Bronchial epithelial cell (primary cell): Measurements from ENCODE around the gene OSBPL8. TPM values are rescaled to one million over a fixed set of nuclear protein-coding genes. Genes with fewer than 3 reads are reported as not detected.

Experiments
- DNase-seq: peaks from one replicate; pipeline ENCODE4 v3.0.0-alpha.2; 2010; ENCODE audit warnings: low read depth
- FAIRE-seq: peaks from 2 replicates; lab custom pipeline; 2011; peaks lifted over from hg19 to GRCh38; lab: Jason Lieb, UNC
- H3K27me3 ChIP-seq: 2 replicates; pipeline ENCODE4 v1.5.1; 2011; ENCODE audit warnings: low read length; ENCODE audit not compliant: control insufficient read depth, insufficient read depth
- H3K36me3 ChIP-seq: 2 replicates; pipeline ENCODE4 v1.5.1; 2011; ENCODE audit warnings: low read length; ENCODE audit not compliant: control insufficient read depth, insufficient read depth
- H3K4me3 ChIP-seq: 2 replicates; pipeline ENCODE4 v1.5.1; 2011; ENCODE audit warnings: mild to moderate bottlenecking, low read depth, low read length, control low read depth
- total RNA-seq: library from RNA; depleted of rRNA; stranded (reverse); fragments of >200 nt; gene quantifications from 2 replicates; pipeline ENCODE4 v1.2.1, GENCODE V29; 2014
- TF ChIP-seq, protein P1 (sequence below): IDR thresholded peaks from 2 replicates; pipeline ENCODE4 v1.5.1; 2011; ENCODE audit warnings: mild to moderate bottlenecking, moderate library complexity, low read length, control low read depth, inconsistent platforms; ENCODE audit not compliant: insufficient read depth, severe bottlenecking

The OSBPL8 gene
- total RNA-seq, 1 donor from 2014 or later: 63.7 TPM

DNA sequence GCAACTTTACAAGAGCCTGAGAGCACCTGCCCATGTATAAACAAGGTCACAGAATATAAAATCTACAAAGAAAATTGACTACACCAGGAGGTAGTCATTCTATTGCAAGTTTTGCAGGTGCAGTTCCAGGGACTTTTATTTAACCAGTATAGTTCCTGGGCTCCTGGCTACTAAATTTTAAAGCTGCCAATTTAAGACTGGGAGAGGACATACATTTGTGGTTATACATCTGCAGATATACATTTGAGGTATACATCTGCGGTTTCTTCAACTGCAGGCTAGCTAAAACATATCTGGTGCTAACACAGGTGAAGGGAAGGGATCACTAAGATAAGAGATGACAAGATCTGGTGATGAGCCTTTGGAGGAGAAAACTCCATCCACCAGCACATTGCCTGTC, 241.6 kb downstream of the OSBPL8 start:
- H3K27me3 ChIP-seq: no peaks in the 10 kb centered on the region
- TF ChIP-seq, protein P1, sequence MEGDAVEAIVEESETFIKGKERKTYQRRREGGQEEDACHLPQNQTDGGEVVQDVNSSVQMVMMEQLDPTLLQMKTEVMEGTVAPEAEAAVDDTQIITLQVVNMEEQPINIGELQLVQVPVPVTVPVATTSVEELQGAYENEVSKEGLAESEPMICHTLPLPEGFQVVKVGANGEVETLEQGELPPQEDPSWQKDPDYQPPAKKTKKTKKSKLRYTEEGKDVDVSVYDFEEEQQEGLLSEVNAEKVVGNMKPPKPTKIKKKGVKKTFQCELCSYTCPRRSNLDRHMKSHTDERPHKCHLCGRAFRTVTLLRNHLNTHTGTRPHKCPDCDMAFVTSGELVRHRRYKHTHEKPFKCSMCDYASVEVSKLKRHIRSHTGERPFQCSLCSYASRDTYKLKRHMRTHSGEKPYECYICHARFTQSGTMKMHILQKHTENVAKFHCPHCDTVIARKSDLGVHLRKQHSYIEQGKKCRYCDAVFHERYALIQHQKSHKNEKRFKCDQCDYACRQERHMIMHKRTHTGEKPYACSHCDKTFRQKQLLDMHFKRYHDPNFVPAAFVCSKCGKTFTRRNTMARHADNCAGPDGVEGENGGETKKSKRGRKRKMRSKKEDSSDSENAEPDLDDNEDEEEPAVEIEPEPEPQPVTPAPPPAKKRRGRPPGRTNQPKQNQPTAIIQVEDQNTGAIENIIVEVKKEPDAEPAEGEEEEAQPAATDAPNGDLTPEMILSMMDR: no peak
- FAIRE-seq: no peak

DNA sequence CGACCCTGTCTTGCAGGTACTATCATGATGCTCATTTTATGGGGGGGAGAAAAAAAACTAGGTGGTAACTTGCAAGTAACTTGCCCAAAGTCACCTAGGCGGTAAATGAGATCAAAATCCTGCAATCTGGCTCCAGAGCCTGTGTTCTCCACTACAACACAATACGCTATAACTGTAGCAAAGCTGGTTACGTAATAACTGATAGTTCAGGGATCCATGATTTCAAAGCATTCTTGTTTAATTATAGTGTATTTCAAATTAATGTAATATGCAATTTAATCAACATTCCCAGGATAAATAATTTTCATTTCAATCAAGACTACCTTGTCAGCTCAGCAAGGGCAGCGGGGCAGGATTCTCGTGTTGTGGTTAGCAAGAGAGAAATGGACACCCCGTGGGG, 243.1 kb downstream of the OSBPL8 start:
- DNase-seq: no peak
- no peak overlapping the region for H3K4me3 ChIP-seq
- no peaks in the 10 kb centered on the region for H3K36me3 ChIP-seq
- no peak for FAIRE-seq
- TF ChIP-seq, protein P1: no peak
- H3K27me3 ChIP-seq: no peaks in the 10 kb centered on the region

More for the DNA sequence above, 241.6 kb downstream of the OSBPL8 start:
- no peak for DNase-seq
- no peak overlapping the region for H3K4me3 ChIP-seq
- no peaks in the 10 kb centered on the region for H3K36me3 ChIP-seq

DNA sequence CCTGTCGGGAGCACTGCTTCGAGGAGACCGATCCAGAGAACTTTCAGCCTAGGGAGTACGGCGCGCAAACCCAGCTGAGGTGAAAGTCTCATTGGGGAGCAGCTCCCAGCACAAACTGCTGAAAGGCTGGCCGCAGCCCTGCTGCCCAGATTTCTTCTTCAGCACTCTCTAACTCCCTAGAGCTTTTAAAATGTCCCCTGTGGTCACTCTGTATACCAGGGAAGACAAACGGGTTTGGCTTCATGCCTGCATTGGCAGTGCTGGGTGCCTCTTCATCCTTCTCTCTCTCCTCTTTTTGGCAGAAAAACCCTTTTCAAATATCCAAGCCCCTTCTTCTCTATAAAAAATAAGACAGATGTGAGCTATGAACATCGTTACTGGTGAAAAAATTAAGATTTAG, 246.3 kb downstream of the OSBPL8 start:
- Histone ChIP-seq H3K36me3 (no peaks in the 10 kb centered on the region), H3K4me3 (no peak overlapping the region), H3K27me3 (no peaks in the 10 kb centered on the region)
- no peak for DNase-seq
- no peak for FAIRE-seq
- TF ChIP-seq, protein P1: no peak

DNA sequence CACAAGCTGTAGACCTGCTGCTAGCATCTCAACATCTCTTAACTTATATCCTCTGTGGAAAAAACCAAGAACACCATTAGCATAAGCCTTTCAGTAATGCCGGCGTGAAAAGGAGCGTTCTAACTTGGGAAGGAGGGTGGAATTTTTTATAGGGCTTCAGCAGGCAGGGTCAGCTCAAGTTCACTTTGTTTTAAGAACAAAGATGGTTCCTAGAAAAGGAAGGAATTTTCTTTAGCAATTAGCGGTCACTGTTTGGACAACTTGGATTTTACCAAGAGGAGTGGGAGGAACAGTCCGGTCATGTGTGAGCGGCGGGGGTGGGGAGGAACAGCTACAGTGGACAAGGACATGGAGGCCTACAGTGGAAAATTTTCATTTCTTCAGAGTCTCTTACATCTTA, 247.3 kb downstream of the OSBPL8 start:
- no peaks in the 10 kb centered on the region for H3K36me3 ChIP-seq
- TF ChIP-seq, protein P1: no peak
- FAIRE-seq: no peak

DNA sequence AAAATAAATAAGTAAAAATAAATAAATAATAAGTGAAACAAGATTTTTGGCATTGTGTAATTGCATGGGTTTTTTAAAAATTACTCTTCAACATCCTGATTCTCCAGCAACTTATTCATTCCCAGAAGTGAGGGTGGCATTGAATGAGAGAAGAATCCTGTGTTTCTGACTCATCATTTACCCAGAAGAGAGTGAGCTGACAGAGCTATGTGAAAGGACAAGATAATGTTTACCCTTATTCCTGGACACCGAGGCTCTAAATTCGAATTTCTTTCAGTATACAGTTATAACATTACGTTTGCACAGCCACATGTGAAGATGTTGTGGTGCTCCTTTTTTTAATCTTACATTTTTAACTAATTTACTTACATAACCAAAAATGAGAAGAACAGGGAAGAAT, 247.8 kb downstream of the OSBPL8 start:
- no peak overlapping the region for H3K4me3 ChIP-seq
- H3K27me3 ChIP-seq: no peaks in the 10 kb centered on the region
- TF ChIP-seq, protein P1: no peak
- DNase-seq (peak; percentile 49), FAIRE-seq (no peak)
- no peaks in the 10 kb centered on the region for H3K36me3 ChIP-seq

More for the DNA sequence above, 247.3 kb downstream of the OSBPL8 start:
- Histone ChIP-seq H3K27me3 (no peaks in the 10 kb centered on the region), H3K4me3 (no peak overlapping the region)
- DNase-seq: no peak

DNA sequence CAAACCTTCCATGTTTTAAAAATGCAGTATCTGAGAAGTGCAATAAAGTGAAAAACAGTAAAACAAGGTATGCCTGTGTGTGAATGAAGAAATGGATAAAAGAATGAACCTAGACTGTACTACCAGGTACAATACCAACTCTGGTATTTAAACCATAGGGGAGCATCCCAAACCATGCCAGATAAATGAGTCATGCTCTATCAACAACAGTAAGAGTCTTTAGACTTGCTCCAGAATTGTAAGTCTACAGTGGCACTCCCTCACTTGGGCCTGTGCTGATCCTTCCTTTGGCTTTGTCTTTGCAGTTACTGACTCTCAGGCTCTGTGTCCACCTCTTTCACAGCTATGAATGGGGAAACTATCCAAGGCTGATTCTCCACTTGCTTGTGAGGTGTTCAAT, 249.5 kb downstream of the OSBPL8 start:
- FAIRE-seq (no peak), DNase-seq (peak; percentile 78)
- Histone ChIP-seq H3K4me3 (no peak overlapping the region), H3K36me3 (no peaks in the 10 kb centered on the region), H3K27me3 (no peaks in the 10 kb centered on the region)
- TF ChIP-seq, protein P1: no peak
